A549 (cell line): Measurements from ENCODE around the gene NR3C2.

Experiments used
- CTCF ChIP-seq: fragments of >200 bp; sonication (Bioruptor Twin); formaldehyde crosslinking; IDR thresholded peaks from 3 replicates; pipeline ENCODE4 v1.5.1; 2016
- EP300 ChIP-seq, 2 experiments: fragments of >200 bp; sonication (Bioruptor Twin); formaldehyde crosslinking; IDR thresholded peaks; 2 replicates in 1 of 2; 3 replicates in 1 of 2; pipeline ENCODE4 v1.6.1; 2016 to 2017
- POLR2A ChIP-seq: IDR thresholded peaks from 2 replicates; pipeline ENCODE4 v1.6.1; 2012; ENCODE audit warnings: mild to moderate bottlenecking, low read length
- RFX5 ChIP-seq: fragments of 450-650 bp; IDR thresholded peaks from 2 replicates; pipeline ENCODE4 v1.7.1; 2014; ENCODE audit warnings: antibody characterized with exemption, mild to moderate bottlenecking, moderate library complexity

GRCh38 chr4:148452970-148453369, 10.8 kb upstream of the NR3C2 start:
- TF ChIP-seq CTCF = no peak
- no peak for TF ChIP-seq RFX5
- TF ChIP-seq POLR2A = no peak
- TF ChIP-seq EP300 (IDR thresholded peaks at IDR 0.05) = no peak
